GM21737 (cell line): ENCODE data around the gene GRM1.

Source experiments
- ATAC-seq: cut with Tn5 transposase; IDR thresholded peaks from one replicate; pipeline ENCODE4 v1.9.1; 2021; ENCODE audit warnings: mild to moderate bottlenecking, moderate library complexity; ENCODE audit not compliant: unreplicated experiment

The GRM1 gene

GRCh38 chr6:146434732-146435390 is 406.0 kb downstream of the GRM1 start:
- ATAC-seq, result no peak

DNA sequence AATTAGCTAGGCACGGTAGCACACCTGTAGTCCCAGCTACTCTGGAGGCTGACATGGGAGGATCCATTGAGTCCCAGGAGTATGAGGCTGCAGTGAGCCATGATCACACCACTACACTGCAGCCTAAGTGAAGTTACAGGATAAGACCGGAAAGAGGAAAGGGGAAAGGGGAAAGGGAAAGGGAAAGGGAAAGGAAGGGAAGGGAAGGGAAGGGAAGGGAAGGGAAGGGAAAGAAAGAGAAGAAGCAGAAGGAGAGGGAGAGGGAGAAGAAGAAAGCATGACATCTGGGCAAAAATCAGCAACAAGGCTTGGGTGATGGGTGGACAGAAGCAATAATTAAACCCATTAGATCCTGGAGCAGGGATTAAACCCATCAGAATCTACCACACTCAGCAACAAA is 413.0 kb downstream of the GRM1 start:
- ATAC-seq, result no peak

DNA sequence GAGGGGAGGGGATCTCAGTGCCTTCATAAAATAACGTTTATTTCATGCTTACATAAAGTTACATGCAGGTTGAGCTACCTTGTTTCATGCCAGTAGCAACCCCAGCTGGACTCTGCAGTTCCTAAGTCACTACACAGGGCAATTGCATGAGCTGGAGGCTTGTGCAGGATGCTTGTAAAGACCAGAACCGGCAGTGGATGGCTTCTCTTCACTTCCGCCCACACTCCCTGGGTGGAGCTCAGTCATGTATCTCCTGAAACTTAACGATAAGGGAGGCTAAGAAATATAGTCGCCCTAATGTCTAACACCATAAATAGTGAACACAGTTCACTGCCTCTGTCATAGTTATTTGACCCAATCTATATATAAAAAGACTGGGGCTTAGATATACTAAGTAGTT is 415.3 kb downstream of the GRM1 start:
- no peak for ATAC-seq

DNA sequence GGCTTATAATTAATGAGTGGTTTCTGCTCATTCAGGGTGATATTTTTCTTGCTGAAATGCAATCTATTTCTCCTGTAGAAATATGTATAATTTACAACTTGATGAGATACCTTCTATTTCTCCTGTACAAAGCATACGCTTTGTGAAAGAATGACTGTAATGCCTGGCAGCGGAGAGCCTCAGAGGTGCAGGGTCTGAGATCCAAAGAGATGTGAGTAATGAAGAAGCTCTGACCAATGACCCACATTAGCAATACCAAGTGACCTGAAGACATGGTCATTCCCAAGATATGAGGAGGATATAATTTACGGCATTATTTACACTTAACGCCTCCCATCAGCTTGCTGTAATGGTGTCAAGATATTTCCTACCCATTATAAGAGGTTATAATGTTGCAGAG is 416.4 kb downstream of the GRM1 start:
- no peak for ATAC-seq

GRCh38 chr6:146456886-146457285 is 428.0 kb downstream of the GRM1 start:
- no peak for ATAC-seq

DNA sequence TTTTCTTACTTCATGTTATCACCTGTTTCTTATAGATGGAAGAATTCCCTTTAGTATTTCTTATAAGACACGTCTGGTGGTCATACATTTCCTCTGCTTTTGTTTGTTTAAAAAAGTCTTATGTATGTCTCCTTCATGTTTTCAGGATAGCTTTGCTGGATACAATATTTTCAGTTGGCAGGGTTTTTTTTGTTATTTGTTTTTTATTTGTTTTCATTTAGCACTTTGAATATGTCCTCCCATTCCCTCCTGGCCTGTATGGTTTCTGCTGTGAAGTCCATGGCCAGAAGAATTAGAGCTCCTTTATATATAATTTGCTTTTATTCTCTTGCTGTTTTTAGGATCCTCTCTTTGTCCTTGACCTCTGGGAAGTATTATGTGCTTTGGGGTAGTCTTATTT is 432.1 kb downstream of the GRM1 start:
- ATAC-seq, result no peak

DNA sequence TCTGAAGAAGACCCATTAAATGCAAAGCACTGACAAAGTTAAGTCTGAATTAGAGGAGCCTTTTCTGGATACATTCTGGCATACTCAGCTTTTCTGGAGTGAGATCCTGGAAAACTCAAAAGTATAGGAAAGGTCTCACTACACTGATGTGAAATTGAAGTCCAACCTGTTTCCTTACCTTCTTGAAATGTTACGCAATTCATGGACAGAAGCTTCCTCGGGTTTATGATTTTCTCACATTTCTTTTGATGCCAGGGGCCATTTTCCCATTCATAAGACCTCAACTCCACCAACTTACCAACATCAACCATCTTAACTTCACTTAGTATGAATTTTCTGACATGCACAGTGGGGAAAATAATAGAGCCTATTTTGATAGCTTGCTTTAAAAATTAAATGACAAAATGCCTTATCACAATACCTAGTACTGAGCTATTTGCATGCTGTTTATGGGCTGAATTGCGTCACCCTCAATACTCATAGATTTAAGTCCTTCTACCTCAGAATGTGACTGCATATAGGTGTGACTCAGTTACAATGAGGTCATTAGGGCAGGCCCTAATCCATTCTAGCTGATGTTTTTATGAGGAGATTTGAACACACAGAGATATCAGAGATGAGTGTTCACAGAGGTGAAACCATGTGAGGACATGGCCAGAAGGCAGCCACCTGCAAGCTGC is 441.4 kb downstream of the GRM1 start:
- ATAC-seq, result no peak

- ATAC-seq, result no peak
Measured at GRCh38 chr6:146472918-146473317, 444.1 kb downstream of the GRM1 start.

DNA sequence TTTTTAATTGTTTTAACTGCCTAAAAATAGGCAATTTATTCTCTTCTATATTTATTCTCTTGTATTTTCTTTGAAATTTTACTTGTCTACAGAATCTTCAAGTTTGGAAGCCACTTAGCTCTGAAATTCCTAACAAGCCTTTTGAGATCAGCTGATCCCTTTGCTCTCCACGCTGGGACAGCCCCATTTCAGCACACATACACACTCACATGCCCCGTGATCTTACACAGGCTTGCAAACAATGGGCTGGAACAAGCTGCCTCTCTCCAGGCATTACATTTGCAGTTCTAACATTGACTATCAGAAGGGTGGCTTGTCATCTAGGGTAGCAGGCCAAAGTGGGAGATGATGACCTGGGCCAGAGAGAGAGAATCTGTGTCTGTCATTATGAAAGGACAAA is 452.7 kb downstream of the GRM1 start:
- ATAC-seq, result no peak

GRCh38 chr6:146484411-146484810 is 455.5 kb downstream of the GRM1 start:
- ATAC-seq, result no peak
